K562 (cell line): ENCODE results near the gene ATF6B. TPM values are rescaled to one million over a fixed set of nuclear protein-coding genes. Genes with fewer than 3 reads are reported as not detected.
A peak's percentile ranks its signal among the peaks of the same experiment; 100 is the strongest.

Experiments used
- CBFA2T2 ChIP-seq: fragments of 450-650 bp; conservative IDR thresholded peaks from 2 replicates; pipeline ENCODE4 v1.6.1; 2017; ENCODE audit warnings: mild to moderate bottlenecking
- FOXK1 ChIP-seq: sonication (generic); formaldehyde crosslinking; IDR thresholded peaks from 2 replicates; pipeline ENCODE4 v1.8.0; 2022; ENCODE audit warnings: missing genetic modification reagents, mild to moderate bottlenecking, borderline replicate concordance
- HDAC3 ChIP-seq: fragments of 450-650 bp; IDR thresholded peaks from 2 replicates; pipeline ENCODE4 v1.6.1; 2018; ENCODE audit warnings: borderline replicate concordance, mild to moderate bottlenecking, moderate library complexity; ENCODE audit not compliant: partially characterized antibody
- JUNB ChIP-seq: fragments of 450-650 bp; formaldehyde crosslinking; conservative IDR thresholded peaks from 2 replicates; pipeline ENCODE4 v1.4.0; 2020; ENCODE audit warnings: mild to moderate bottlenecking
- KDM1A ChIP-seq, 2 experiments: fragments of 450-650 bp; IDR thresholded peaks; 2 replicates each; pipeline ENCODE4 v1.6.1; 2016; ENCODE audit warnings: mild to moderate bottlenecking in 2 of 2
- NRF1 ChIP-seq, 2 experiments: fragments of 450-650 bp; IDR thresholded peaks in 1 of 2; conservative IDR thresholded peaks in 1 of 2; 2 replicates each; pipeline ENCODE4 v1.6.1; 2014; ENCODE audit warnings: mild to moderate bottlenecking in 2 of 2
- POLR2G ChIP-seq: fragments of 200-400 bp; formaldehyde crosslinking; IDR thresholded peaks from 2 replicates; pipeline ENCODE4 v1.6.1; 2017; ENCODE audit warnings: low read depth, mild to moderate bottlenecking, antibody characterized with exemption, low read length, moderate library complexity
- PTBP1 ChIP-seq: fragments of 200-400 bp; formaldehyde crosslinking; IDR thresholded peaks from 2 replicates; pipeline ENCODE4 v1.6.1; 2017; ENCODE audit warnings: low read depth, low read length
- TAF1 ChIP-seq: IDR thresholded peaks from 2 replicates; pipeline ENCODE4 v1.6.1; 2011; ENCODE audit warnings: mild to moderate bottlenecking, low read length, moderate library complexity; ENCODE audit not compliant: insufficient read depth, control insufficient read depth, severe bottlenecking; ENCODE audit errors: extremely low read depth
- ZC3H11A ChIP-seq: IDR thresholded peaks from 2 replicates; pipeline ENCODE4 v1.6.1; 2012; ENCODE audit warnings: low read depth, low read length, improper control_type of control experiment
- ZNF23 ChIP-seq: fragments of 250-450 bp; sonication (Bioruptor Pico); IDR thresholded peaks from 2 replicates; pipeline ENCODE4 v1.4.0; 2020; ENCODE audit warnings: mild to moderate bottlenecking
- ZNF354B ChIP-seq: fragments of 250-450 bp; sonication (Bioruptor Pico); IDR thresholded peaks from 2 replicates; pipeline ENCODE4 v1.4.0; 2020
- ZNF444 ChIP-seq: fragments of 250-450 bp; sonication (Bioruptor Pico); IDR thresholded peaks from 2 replicates; pipeline ENCODE4 v1.4.0; 2020; ENCODE audit warnings: mild to moderate bottlenecking, moderate library complexity
- ZNF696 ChIP-seq: fragments of 250-450 bp; sonication (Bioruptor Pico); conservative IDR thresholded peaks from 2 replicates; pipeline ENCODE4 v1.4.0; 2020; ENCODE audit warnings: mild to moderate bottlenecking, moderate library complexity
- polyA plus RNA-seq, 8 experiments: library from polyadenylated mRNA; depleted of rRNA in 4 of 8; stranded (reverse) in 5 of 8; unstranded in 3 of 8; fragments of >200 nt; fragmentation: Nextera tagmentation in 2 of 8; fragmentation: Illumina TruSeq in 1 of 8; extraction: Ambion mirVana in 2 of 8; extraction: Trizol in 1 of 8; gene quantifications; 2 replicates each; pipeline versions ENCODE4 v1.2.1 to v1.2.3, GENCODE V29; 2011 to 2014; ENCODE audit warnings: inconsistent platforms in 1 of 8, missing spikeins in 1 of 8
- total RNA-seq, 7 experiments: library from RNA; depleted of rRNA in 6 of 7; stranded (reverse); fragments of >200 nt in 6 of 7; fragmentation: Illumina TruSeq in 2 of 7; extraction: Trizol in 2 of 7; gene quantifications; 2 replicates each; pipeline versions ENCODE4 v1.2.1 to v1.2.3, GENCODE V29; 2011 to 2021; ENCODE audit warnings: low replicate concordance in 1 of 7
- TF ChIP-seq, protein P1 (sequence below), 2 experiments: fragments of 450-650 bp in 1 of 2; sonication (generic) in 1 of 2; formaldehyde crosslinking in 1 of 2; IDR thresholded peaks; 2 replicates each; pipeline versions ENCODE4 v1.7.1 to v1.9.0; 2016 to 2022; ENCODE audit warnings: inconsistent platforms in 1 of 2, mild to moderate bottlenecking in 1 of 2, missing genetic modification reagents in 1 of 2
- TF ChIP-seq, protein P2 (sequence below): fragments of 450-650 bp; IDR thresholded peaks from 2 replicates; pipeline ENCODE4 v1.7.0; 2016; ENCODE audit warnings: borderline replicate concordance

Gene ATF6B
- total and polyA plus RNA-seq, 9 of the 15 experiments (the other 6 are each of a cell fraction or from before 2014, with no cell fraction given), result 20.7 to 131 (median 31.7) TPM

- TF ChIP-seq, protein P1, sequence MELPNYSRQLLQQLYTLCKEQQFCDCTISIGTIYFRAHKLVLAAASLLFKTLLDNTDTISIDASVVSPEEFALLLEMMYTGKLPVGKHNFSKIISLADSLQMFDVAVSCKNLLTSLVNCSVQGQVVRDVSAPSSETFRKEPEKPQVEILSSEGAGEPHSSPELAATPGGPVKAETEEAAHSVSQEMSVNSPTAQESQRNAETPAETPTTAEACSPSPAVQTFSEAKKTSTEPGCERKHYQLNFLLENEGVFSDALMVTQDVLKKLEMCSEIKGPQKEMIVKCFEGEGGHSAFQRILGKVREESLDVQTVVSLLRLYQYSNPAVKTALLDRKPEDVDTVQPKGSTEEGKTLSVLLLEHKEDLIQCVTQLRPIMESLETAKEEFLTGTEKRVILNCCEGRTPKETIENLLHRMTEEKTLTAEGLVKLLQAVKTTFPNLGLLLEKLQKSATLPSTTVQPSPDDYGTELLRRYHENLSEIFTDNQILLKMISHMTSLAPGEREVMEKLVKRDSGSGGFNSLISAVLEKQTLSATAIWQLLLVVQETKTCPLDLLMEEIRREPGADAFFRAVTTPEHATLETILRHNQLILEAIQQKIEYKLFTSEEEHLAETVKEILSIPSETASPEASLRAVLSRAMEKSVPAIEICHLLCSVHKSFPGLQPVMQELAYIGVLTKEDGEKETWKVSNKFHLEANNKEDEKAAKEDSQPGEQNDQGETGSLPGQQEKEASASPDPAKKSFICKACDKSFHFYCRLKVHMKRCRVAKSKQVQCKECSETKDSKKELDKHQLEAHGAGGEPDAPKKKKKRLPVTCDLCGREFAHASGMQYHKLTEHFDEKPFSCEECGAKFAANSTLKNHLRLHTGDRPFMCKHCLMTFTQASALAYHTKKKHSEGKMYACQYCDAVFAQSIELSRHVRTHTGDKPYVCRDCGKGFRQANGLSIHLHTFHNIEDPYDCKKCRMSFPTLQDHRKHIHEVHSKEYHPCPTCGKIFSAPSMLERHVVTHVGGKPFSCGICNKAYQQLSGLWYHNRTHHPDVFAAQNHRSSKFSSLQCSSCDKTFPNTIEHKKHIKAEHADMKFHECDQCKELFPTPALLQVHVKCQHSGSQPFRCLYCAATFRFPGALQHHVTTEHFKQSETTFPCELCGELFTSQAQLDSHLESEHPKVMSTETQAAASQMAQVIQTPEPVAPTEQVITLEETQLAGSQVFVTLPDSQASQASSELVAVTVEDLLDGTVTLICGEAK (IDR thresholded peaks at IDR 0.05), result peak; percentile 62
- TF ChIP-seq, protein P1 (CRISPR knock-in tag; IDR thresholded peaks at IDR 0.05), result no peak
- TF ChIP-seq KDM1A (IDR thresholded peaks at IDR 0.05) (no peak), POLR2G (peak; percentile 81), FOXK1 (CRISPR knock-in tag) (no peak), ZNF696 (CRISPR knock-in tag) (no peak), ZNF354B (CRISPR knock-in tag) (no peak), NRF1 (conservative IDR thresholded peaks at IDR 0.05 in 1 of 2, IDR thresholded peaks at IDR 0.05 in 1 of 2) (peak; percentile 97), JUNB (no peak), CBFA2T2 (peak; percentile 28; the same call in 1 of the 2 replicates), TAF1 (peak; percentile 78), HDAC3 (no peak), ZC3H11A (no peak), ZNF444 (no peak), PTBP1 (no peak), ZNF23 (0 out of 2 replicates have a peak, but pooled peaks have one; percentile 37)
- TF ChIP-seq, protein P2, sequence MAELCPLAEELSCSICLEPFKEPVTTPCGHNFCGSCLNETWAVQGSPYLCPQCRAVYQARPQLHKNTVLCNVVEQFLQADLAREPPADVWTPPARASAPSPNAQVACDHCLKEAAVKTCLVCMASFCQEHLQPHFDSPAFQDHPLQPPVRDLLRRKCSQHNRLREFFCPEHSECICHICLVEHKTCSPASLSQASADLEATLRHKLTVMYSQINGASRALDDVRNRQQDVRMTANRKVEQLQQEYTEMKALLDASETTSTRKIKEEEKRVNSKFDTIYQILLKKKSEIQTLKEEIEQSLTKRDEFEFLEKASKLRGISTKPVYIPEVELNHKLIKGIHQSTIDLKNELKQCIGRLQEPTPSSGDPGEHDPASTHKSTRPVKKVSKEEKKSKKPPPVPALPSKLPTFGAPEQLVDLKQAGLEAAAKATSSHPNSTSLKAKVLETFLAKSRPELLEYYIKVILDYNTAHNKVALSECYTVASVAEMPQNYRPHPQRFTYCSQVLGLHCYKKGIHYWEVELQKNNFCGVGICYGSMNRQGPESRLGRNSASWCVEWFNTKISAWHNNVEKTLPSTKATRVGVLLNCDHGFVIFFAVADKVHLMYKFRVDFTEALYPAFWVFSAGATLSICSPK, result no peak
Observed at GRCh38 chr6:32127717-32128592, at the start of gene ATF6B (continued).
